HG03521 (cell line): ENCODE results near the gene CTSE.

ENCODE experiments used
- ATAC-seq: cut with Tn5 transposase; IDR thresholded peaks from one replicate; pipeline ENCODE4 v1.9.1; 2021; ENCODE audit warnings: mild to moderate bottlenecking, moderate library complexity; ENCODE audit not compliant: unreplicated experiment

Gene CTSE

DNA sequence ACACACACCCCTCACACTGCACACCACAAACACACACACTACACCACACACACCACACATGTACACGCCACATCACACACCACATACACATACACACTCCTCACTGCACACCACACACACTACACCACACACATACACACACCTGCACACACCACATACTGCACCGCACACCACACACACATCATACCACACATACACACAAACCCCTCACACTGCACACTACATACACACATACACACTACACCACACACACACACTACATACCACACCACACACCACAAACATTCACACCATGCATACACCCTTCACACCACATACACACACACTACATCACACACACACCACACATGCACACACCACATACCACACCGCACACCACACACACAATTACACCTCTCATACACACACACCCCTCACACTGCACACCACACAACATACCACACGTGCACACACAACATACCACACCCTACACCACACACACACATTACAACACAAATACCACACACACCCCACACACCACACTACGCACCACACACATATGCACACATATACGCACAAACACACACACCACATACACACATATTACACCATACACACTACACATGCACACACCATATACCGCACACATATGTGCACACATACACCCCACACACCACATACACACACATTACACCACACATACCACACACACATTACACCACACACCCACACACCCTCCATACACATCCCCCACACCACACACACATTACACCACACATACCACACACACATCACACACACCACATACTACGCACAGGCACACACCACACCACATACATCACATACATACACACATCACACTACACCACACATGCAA lies 50.1 kb downstream of the CTSE start:
- no peak for ATAC-seq

- no peak for ATAC-seq
Observed at GRCh38 chr1:205972491-205973168, 51.1 kb downstream of the CTSE start.

- no peak for ATAC-seq
Observed at GRCh38 chr1:205972081-205972480, 51.6 kb downstream of the CTSE start.

DNA sequence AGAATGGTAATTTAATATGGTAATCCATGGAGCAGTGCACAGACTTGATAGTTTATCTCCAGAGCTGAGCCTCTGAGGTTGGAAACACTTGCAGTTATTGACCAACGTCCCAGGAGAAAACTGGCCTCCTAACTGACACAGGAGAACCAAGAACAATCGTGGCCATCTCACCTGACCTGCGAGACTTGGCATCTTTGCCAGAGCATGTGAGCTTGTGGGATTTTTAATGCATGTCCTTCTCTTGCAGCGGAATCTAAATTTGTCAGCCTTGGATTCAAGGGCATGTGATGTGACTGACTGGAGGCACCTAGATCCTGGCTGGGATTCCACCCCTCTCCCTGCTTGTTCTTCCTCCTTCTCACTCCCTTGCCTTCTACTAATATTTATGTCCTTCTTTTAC lies 52.6 kb downstream of the CTSE start:
- no peak for ATAC-seq

- no peak for ATAC-seq
Observed at GRCh38 chr1:205970486-205970885, 53.2 kb downstream of the CTSE start.

DNA sequence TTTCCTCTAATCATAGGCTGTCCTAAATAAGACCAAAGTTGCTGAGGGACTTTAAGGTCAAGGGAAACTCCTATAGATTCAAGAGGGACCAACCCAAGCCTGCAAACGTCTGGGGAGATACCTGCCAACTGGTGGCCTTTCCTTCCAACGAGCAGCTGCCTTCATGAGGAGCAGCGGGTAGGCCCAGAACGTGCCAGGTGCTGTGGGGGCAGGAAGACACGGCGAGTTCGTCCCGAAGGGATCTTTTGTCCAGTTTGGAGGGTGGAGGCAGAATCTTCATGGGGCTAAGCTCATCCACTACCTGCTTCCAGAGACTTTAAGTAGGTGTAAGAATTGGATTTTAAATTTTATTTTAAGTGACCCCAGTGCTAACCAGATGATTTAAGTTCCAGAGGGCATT lies 54.5 kb downstream of the CTSE start:
- ATAC-seq, result no peak

DNA sequence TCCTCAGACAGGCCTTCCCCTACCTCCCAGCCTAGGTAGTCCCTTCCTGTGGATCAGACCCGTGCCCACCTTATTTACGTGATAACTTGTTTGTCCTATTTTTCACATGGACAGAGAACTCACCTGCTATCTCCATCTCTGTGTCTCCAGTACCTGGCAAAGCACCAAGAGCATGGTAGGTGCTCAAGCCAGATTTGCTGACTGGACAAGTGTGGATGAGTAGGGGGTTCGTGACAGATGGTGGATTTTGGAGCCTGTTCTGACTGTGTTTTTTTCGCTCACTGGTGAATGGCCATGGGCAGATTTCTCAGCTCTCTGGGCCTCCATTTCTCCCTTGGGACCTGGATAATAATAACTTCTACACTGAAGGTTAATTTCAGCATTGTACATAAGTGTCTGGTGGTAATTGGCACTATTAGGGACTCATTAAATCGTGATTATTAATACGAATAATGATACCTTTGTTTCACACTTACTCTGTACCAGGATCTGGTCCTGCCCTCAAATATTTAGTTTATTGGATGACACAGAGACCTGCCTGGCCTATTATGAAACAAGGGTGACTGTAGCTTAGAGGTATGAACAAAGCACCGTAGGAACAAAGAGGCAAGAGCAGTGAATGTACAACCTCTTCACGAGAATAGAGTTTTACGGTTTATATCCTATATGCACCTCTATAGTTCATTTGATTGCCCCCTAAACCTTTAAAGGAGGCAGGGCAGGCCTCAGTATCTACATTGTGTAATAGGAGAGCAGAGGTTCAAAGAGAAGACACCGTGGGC lies 56.0 kb downstream of the CTSE start:
- ATAC-seq, result no peak

GRCh38 chr1:205965036-205965884 lies 58.4 kb downstream of the CTSE start:
- ATAC-seq, result no peak

DNA sequence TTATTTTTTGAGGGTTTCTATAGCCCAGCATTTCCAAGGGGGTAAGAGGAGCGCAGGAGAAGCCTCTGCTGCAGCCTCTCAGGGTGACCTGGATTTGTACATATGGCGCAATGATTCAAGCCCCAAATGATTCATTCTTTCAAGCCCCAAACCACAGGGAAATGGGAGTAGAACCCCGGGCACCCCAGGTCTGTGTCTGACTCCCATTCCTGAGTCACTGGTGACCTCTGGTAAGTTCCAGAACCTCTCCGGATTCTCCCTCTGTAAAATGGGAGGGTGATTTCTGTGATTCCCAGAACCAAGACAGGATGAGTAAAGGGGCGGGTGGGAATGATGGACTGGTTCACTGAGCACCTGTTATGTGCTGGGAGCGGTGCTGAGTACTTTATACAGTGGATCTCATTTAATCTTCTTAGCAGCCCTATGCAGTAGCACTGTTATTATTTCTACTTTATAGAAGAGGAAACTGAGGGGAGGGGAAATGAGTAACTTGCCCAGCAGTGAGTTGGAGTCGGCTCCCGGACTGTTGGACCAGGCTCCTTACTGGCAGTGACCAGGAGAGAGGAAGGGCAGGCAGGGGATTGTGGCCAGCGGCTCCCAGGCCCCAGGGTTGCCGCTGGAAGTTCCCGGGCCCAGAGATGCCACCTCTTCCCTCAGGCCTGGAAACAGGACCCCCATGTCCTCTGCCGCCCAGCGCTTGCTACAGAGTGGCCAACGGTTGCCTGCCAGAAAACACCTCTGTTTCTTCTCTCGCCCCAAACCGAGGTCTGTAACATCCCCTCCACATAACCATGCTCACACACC lies 60.1 kb downstream of the CTSE start:
- no peak for ATAC-seq

DNA sequence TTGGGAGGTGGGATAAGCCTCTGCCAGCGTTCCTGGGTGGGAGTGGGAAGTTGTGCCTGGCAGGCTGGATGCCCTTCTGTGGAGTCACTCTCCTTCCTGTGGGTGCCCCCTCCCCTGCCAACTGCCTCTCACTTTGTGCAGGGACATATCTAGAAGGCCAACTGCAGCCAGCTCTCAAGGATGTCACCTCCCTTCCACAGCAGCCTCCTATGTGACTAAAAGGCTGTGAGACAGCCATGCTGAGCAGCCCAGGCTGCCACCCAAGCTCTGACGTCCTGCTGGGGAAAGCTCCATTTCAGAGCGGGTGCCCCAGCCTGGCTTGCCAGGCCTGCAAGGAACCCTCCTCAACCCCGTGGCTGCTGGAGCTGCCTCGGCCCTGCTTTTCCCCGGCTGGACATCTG lies 60.9 kb downstream of the CTSE start:
- ATAC-seq, result no peak

DNA sequence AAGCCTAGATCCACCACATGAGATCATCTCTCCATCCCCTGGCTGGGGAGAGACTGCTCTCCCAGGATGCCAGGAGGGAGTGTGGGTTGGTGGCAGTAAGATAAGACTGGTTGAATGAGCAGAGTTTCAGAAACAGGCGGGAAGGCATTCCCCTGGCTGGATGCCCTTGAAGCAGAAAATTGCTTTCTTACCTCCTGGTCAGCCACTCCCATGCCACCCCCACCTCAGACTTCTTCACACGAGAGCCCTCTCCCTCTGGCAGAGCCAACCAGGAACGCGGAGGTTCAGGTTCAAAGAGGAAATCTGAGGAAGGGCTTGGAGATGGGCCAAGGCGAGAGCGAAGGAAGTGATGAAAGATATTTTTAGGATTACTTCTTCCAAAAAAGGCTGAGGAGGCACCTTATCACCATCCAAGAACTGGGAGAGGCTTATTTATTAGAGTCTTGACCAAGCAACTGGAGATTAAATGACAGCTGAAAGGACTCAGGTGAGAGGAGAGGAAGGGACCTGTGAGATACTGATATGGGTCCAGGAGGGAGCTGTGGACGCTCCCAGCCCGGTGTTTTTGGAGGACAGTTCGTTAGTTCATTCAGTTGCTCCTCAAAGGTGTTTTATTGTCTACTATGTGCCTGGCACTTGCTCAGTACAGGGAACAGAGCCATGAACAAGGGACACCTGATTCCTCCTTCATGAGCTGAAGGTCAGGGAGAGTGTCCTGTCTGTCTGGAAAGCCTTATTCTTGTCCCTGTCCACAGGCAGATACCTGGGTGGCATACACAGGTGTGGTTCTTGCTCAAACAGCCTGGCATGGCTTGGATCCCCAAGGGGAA lies 61.5 kb downstream of the CTSE start:
- ATAC-seq, result no peak

DNA sequence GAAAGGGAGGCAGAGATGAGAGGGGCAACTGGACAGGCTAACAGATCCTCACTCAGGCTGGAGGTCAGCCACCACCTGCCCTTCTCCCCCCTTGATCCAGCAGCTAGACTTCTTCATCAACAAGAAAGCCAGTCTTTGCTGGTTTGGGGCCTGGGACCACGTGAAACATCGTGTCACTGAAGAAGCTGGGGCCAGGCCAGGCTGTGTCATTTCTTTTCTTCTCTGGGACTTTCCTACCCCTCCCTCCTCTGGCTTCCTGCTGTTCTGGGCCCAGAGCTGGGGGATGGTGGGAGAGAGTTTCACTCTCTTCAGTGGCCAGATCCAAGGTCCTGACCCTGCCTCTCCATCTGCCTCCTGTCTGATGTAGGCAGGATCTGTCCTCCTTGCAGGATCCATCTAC lies 62.3 kb downstream of the CTSE start:
- ATAC-seq, result no peak

DNA sequence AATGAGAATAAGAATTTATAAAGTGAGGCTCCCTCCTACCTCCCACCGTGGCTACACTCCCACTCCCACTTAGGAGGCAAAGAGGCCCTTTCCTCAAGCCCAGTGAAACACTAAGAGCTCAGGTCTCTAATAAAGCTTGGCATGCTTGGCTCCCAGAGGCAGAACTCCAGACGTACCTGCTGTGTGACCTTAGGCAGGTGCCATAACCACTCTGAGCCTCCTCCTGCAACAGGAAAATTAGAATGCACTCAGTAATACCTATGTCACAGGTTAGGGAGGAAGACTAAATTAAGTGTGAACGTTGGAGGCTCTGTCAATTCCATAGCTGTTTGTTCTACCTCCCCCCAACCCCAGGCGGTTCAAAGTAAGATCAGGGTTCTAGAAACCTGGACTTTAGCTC lies 63.9 kb downstream of the CTSE start:
- no peak for ATAC-seq
